ENCODE data around the gene PLCL1.

The PLCL1 gene

DNA sequence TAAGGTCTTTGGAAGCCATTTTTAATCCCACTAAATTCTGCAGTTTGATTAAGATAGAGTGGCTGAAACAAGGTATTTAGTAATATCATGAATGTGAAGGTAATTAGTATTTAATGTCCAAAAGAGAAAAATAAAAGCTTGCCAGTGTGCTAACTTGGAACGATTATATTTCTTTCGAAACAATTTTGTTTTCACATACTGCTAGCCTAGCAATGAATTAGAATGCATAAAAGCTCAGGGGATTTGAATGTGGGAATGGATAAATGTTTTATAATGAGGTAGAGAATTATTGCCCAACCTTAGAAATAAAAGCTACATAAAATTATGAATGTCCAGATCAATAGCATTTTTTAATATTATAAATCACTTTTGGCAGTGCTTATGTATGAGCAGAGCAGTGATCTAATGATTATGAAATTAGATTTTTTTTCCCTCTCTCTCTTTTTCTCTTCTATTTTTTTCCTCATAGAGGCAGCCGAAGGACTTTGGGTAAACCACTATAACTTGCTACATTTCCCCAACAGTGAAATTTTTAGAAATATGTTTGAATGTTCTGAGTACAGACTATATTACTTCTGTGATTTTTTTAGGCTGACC, 75.5 kb downstream of the PLCL1 start:
- TF ChIP-seq MAX (IDR thresholded peaks at IDR 0.05; ENCODE audit: low read depth, low read length) (no peak), MYC (IDR thresholded peaks at IDR 0.05; ENCODE audit: low read depth, low read length) (no peak), POLR2A (IDR thresholded peaks at IDR 0.05; ENCODE audit: extremely low read depth, insufficient read length) (no peak)
- TF ChIP-seq, protein P1, sequence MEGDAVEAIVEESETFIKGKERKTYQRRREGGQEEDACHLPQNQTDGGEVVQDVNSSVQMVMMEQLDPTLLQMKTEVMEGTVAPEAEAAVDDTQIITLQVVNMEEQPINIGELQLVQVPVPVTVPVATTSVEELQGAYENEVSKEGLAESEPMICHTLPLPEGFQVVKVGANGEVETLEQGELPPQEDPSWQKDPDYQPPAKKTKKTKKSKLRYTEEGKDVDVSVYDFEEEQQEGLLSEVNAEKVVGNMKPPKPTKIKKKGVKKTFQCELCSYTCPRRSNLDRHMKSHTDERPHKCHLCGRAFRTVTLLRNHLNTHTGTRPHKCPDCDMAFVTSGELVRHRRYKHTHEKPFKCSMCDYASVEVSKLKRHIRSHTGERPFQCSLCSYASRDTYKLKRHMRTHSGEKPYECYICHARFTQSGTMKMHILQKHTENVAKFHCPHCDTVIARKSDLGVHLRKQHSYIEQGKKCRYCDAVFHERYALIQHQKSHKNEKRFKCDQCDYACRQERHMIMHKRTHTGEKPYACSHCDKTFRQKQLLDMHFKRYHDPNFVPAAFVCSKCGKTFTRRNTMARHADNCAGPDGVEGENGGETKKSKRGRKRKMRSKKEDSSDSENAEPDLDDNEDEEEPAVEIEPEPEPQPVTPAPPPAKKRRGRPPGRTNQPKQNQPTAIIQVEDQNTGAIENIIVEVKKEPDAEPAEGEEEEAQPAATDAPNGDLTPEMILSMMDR (IDR thresholded peaks at IDR 0.05; ENCODE audit: low read depth, low read length), result no peak
- H3K4me3 ChIP-seq (ENCODE audit: low read depth, low read length), result no peak overlapping the region
- no peak for DNase-seq (ENCODE audit: low read depth)

DNA sequence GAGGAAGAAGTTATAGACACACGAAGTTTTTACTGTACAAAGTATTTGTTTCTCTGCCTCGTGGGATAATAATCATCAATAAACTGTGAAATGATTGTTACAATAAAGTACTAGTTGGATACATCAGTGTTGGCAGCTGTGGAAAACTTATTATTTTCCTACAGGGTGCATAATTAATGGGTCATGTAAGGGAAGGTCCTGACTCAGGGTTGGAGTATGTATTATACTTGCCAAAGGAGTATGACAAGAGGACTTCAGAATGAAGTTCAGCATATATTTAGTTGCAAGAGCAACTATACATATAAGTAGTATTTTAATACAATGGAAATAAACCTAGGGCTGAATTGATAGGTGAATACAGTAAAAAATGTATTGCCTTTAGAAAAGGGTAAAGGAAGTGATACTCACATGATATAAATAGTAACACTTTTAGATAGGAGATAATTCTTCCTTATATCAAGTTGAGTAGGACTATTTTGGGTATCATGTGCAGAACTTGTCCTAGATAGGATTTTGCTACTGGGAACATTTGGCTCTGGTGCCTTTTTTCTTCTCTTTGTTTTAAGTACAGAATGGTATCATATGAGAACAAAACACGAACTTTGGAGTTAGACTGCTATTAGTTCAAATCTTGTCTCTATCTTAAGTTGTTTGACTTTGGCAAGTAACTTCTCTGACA, 79.1 kb downstream of the PLCL1 start:
- no peak for DNase-seq (ENCODE audit: low read depth)
- TF ChIP-seq MAX (IDR thresholded peaks at IDR 0.05; ENCODE audit: low read depth, low read length) (no peak), MYC (IDR thresholded peaks at IDR 0.05; ENCODE audit: low read depth, low read length) (no peak)
- TF ChIP-seq, protein P1 (IDR thresholded peaks at IDR 0.05; ENCODE audit: low read depth, low read length), result no peak
- H3K4me3 ChIP-seq (ENCODE audit: low read depth, low read length), result no peak overlapping the region

DNA sequence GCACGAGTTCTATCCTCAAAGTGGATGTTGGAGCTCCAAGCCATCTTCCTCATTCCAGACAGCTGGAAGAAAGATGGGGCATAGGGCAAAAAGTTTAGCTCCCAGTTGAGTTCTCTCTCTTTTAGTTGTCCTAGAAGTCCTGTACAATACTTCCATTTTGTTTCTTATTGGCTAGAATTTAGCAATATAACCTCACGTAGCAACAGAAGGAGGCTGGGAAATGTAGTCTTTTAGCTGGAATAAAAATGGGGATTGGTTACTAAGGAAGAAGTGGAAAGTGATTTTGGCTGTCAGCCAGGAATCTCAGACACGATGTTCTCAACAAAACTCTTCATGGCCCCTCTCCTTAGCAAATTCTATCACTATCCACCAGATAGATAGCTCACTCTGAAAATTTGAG, 79.9 kb downstream of the PLCL1 start:
- H3K4me3 ChIP-seq (ENCODE audit: low read depth, low read length), result no peak overlapping the region
- DNase-seq (ENCODE audit: low read depth), result no peak
- TF ChIP-seq POLR2A (IDR thresholded peaks at IDR 0.05; ENCODE audit: extremely low read depth, insufficient read length) (no peak), MAX (IDR thresholded peaks at IDR 0.05; ENCODE audit: low read depth, low read length) (no peak), MYC (IDR thresholded peaks at IDR 0.05; ENCODE audit: low read depth, low read length) (no peak)
- TF ChIP-seq, protein P1 (IDR thresholded peaks at IDR 0.05; ENCODE audit: low read depth, low read length), result no peak

DNA sequence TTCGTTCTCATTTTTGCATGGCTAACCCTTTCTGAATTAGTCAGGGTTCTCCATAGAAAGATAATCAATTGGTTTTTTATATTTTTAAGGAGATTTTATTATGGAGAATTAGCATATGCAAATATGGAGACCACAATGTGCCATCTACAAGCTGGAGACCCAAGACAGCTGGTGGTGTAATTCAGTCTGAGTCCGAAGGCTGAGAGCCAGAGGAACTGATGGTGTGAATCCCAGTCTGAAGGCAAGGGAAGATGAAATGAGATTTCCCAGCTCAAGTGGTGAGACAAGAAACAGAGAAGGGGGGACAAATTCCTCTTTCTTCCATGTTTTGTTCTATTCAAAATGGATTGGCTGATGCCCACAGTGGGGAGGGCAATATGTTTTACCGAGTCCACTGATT, 80.7 kb downstream of the PLCL1 start:
- no peak for DNase-seq (ENCODE audit: low read depth)
- H3K4me3 ChIP-seq (ENCODE audit: low read depth, low read length), result no peak overlapping the region
- TF ChIP-seq, protein P1 (IDR thresholded peaks at IDR 0.05; ENCODE audit: low read depth, low read length), result no peak
- no peak for TF ChIP-seq MYC (IDR thresholded peaks at IDR 0.05; ENCODE audit: low read depth, low read length)
- no peak for TF ChIP-seq POLR2A (IDR thresholded peaks at IDR 0.05; ENCODE audit: extremely low read depth, insufficient read length)
- TF ChIP-seq MAX (IDR thresholded peaks at IDR 0.05; ENCODE audit: low read depth, low read length), result no peak

- DNase-seq (ENCODE audit: low read depth), result no peak
- no peak overlapping the region for H3K4me3 ChIP-seq (ENCODE audit: low read depth, low read length)
- TF ChIP-seq MAX (IDR thresholded peaks at IDR 0.05; ENCODE audit: low read depth, low read length) (no peak), POLR2A (IDR thresholded peaks at IDR 0.05; ENCODE audit: extremely low read depth, insufficient read length) (no peak), MYC (IDR thresholded peaks at IDR 0.05; ENCODE audit: low read depth, low read length) (no peak)
- TF ChIP-seq, protein P1 (IDR thresholded peaks at IDR 0.05; ENCODE audit: low read depth, low read length), result no peak
Observed at GRCh38 chr2:197885587-197885986, 81.2 kb downstream of the PLCL1 start.
